K562 (cell line): Measurements from ENCODE around the gene SLC37A2. TPM values are rescaled to one million over a fixed set of nuclear protein-coding genes. Genes with fewer than 3 reads are reported as not detected.

ENCODE experiments used
- ATAC-seq: fragments of 200-7000 bp; cut with Tn5 transposase; 3 replicates; pipeline ENCODE4 v1.9.1; 2020; ENCODE audit warnings: moderate library complexity
- Bru-seq: library from RNA; stranded (reverse); fragments of 400-500 nt; gene quantifications from one replicate; lab custom pipeline; 2021; lab: Mats Ljungman, UMichigan
- BruChase-seq, 2 experiments: library from RNA; stranded (reverse); fragments of 400-500 nt; gene quantifications; one replicate each; lab custom pipeline; 2021; lab: Mats Ljungman, UMichigan
- BruUV-seq: library from RNA; stranded (reverse); fragments of 400-500 nt; replicated peaks from 2 replicates; lab custom pipeline; 2021; lab: Mats Ljungman, UMichigan
- CTCF ChIA-PET: fragments of 300-600 bp; formaldehyde crosslinking; extraction: SDS; loops from one replicate; lab custom pipeline; 2021; ENCODE audit warnings: low intra/inter-chr PET ratio; lab: Yijun Ruan, JAX
- POLR2A ChIA-PET: fragments of 300-600, 350-650 bp; sonication (Branson Sonifier 250); formaldehyde crosslinking; extraction: SDS; loops from one replicate; lab custom pipeline; 2021; ENCODE audit warnings: antibody characterized with exemption, inconsistent platforms; lab: Yijun Ruan, JAX
- DNase-seq, 4 experiments: peaks; one replicate each; pipeline versions ENCODE4 v3.0.0 to v3.0.0-alpha.2; 2011 to 2018; ENCODE audit warnings: low spot score in 3 of 4, mixed read lengths in 3 of 4; ENCODE audit errors: extremely low read depth in 1 of 4
- FAIRE-seq: peaks from 2 replicates; lab custom pipeline; 2011; peaks lifted over from hg19 to GRCh38; lab: Jason Lieb, UNC
- H2AFZ ChIP-seq: 2 replicates; pipeline ENCODE4 v1.6.0; 2011; ENCODE audit warnings: low read depth, low read length, control low read depth, inconsistent platforms
- H3K27ac ChIP-seq: fragments of 200-600 bp; 3 replicates; pipeline ENCODE4 v1.8.0; 2011; ENCODE audit warnings: low read depth, mild to moderate bottlenecking, control low read depth, inconsistent platforms, low read length, moderate library complexity, mixed read lengths; ENCODE audit errors: extremely low read depth
- H3K27me3 ChIP-seq, 2 experiments: fragments of 300-600 bp in 1 of 2; 2 replicates in 1 of 2; 3 replicates in 1 of 2; pipeline versions ENCODE4 v1.6.0 to v1.8.0; 2011; ENCODE audit warnings: inconsistent platforms in 2 of 2, low read length in 2 of 2, mild to moderate bottlenecking in 1 of 2, mixed read lengths in 1 of 2, moderate library complexity in 1 of 2; ENCODE audit not compliant: control insufficient read depth in 2 of 2, insufficient read depth in 2 of 2
- H3K36me3 ChIP-seq: fragments of 300-600 bp; 3 replicates; pipeline ENCODE4 v1.8.0; 2011; ENCODE audit warnings: mild to moderate bottlenecking, low read length, inconsistent platforms; ENCODE audit not compliant: control insufficient read depth, insufficient read depth
- H3K4me1 ChIP-seq, 2 experiments: fragments of 200-600 bp in 1 of 2; replicated peaks in 1 of 2; 2 replicates in 1 of 2; 3 replicates in 1 of 2; pipeline versions ENCODE4 v1.5.1 to v1.8.0; 2011; ENCODE audit warnings: inconsistent platforms in 2 of 2, low read length in 2 of 2, mild to moderate bottlenecking in 1 of 2, mixed read lengths in 1 of 2, moderate library complexity in 1 of 2; ENCODE audit not compliant: control insufficient read depth in 2 of 2, insufficient read depth in 2 of 2
- H3K4me2 ChIP-seq: 2 replicates; pipeline ENCODE4 v1.6.1; 2011; ENCODE audit warnings: low read length, control low read depth, inconsistent platforms, mixed read lengths; ENCODE audit not compliant: insufficient read depth
- H3K4me3 ChIP-seq: fragments of 200-600 bp; sonication (generic), shearing (Covaris generic); 2 replicates; pipeline ENCODE4 v1.5.1; 2016; ENCODE audit warnings: control low read depth, inconsistent platforms
- H3K79me2 ChIP-seq: fragments of 200-600 bp; 3 replicates; pipeline ENCODE4 v1.8.0; 2011; ENCODE audit warnings: low read length, inconsistent platforms; ENCODE audit not compliant: control insufficient read depth, insufficient read depth
- H3K9ac ChIP-seq, 2 experiments: 2 replicates each; pipeline versions ENCODE4 v1.6.0 to v1.6.1; 2011; ENCODE audit warnings: low read depth in 2 of 2, low read length in 2 of 2, control low read depth in 1 of 2, inconsistent platforms in 1 of 2, mild to moderate bottlenecking in 1 of 2, mixed read lengths in 1 of 2; ENCODE audit not compliant: insufficient read depth in 1 of 2
- H3K9me1 ChIP-seq: one replicate; pipeline ENCODE4 v1.6.0; 2011; ENCODE audit warnings: inconsistent platforms, mild to moderate bottlenecking, low read length, moderate library complexity; ENCODE audit not compliant: control insufficient read depth, insufficient read depth
- H3K9me3 ChIP-seq: replicated peaks from 2 replicates; pipeline ENCODE4 v1.5.1; 2011; ENCODE audit warnings: low read depth, low read length, inconsistent platforms; ENCODE audit not compliant: control insufficient read depth, insufficient read depth
- H4K20me1 ChIP-seq: replicated peaks from 2 replicates; pipeline ENCODE4 v1.6.1; 2011; ENCODE audit warnings: low read length, inconsistent platforms, mixed read lengths; ENCODE audit not compliant: control insufficient read depth, insufficient read depth
- DDX20 ChIP-seq: fragments of 450-650 bp; IDR thresholded peaks from 2 replicates; pipeline ENCODE4 v1.6.1; 2016; ENCODE audit warnings: missing genetic modification characterization, low read depth, mild to moderate bottlenecking, missing compliant biosample characterization, moderate library complexity
- HMGXB4 ChIP-seq: sonication (generic); formaldehyde crosslinking; IDR thresholded peaks from 2 replicates; pipeline ENCODE4 v1.8.1; 2023; ENCODE audit warnings: mild to moderate bottlenecking, missing genetic modification reagents
- NELFE ChIP-seq: IDR thresholded peaks from 2 replicates; pipeline ENCODE4 v1.6.1; 2011; ENCODE audit warnings: mild to moderate bottlenecking; ENCODE audit not compliant: insufficient read depth, insufficient read length
- POLR2G ChIP-seq: fragments of 200-400 bp; formaldehyde crosslinking; IDR thresholded peaks from 2 replicates; pipeline ENCODE4 v1.6.1; 2017; ENCODE audit warnings: low read depth, mild to moderate bottlenecking, antibody characterized with exemption, low read length, moderate library complexity
- ZMIZ1 ChIP-seq, 2 experiments: fragments of 150-350 bp in 1 of 2; IDR thresholded peaks; 2 replicates each; pipeline ENCODE4 v1.6.1; 2012 to 2016; ENCODE audit warnings: low read depth in 2 of 2, low read length in 2 of 2, mild to moderate bottlenecking in 1 of 2, moderate library complexity in 1 of 2
- ZNF695 ChIP-seq: fragments of 450-650 bp; formaldehyde crosslinking; IDR thresholded peaks from 2 replicates; pipeline ENCODE4 v1.4.0; 2020; ENCODE audit warnings: mild to moderate bottlenecking, moderate library complexity
- WGBS: fragments of 100-300 bp; shearing (Covaris generic); methylation state at CpG from one replicate; pipeline ENCODE4 v1.1.6; 2016; ENCODE audit warnings: low coverage, mixed read lengths; ENCODE audit not compliant: insufficient coverage; ENCODE audit errors: missing lambda C conversion rate; 5-methylcytosine and 5-hydroxymethylcytosine counted together
- in situ Hi-C: fragments of 300-500 bp; cut with MboI; formaldehyde crosslinking; loops from 4 replicates; pipeline ENCODE4 v1.15.0; 2018; ENCODE audit warnings: inconsistent platforms, mixed read lengths
- intact Hi-C: fragments of 100-400 bp; cut with micrococcal nuclease; formaldehyde crosslinking; loops from 2 replicates; pipeline ENCODE4 v1.14.2; 2022
- long read RNA-seq, 3 experiments: library from polyadenylated mRNA in 2 of 3; library from RNA in 1 of 3; unstranded in 2 of 3; stranded (forward) in 1 of 3; transcript quantifications; one replicate each; pipeline ENCODE4 v2.0.0, GENCODE V29; 2019 to 2022
- polyA minus RNA-seq, 3 experiments: library from RNA; depleted of rRNA, polyadenylated mRNA; stranded (reverse); fragments of >200 nt; gene quantifications; 2 replicates each; pipeline ENCODE4 v1.2.3, GENCODE V29; 2011
- polyA plus RNA-seq, 8 experiments: library from polyadenylated mRNA; depleted of rRNA in 4 of 8; stranded (reverse) in 5 of 8; unstranded in 3 of 8; fragments of >200 nt; fragmentation: Nextera tagmentation in 2 of 8; fragmentation: Illumina TruSeq in 1 of 8; extraction: Ambion mirVana in 2 of 8; extraction: Trizol in 1 of 8; gene quantifications; 2 replicates each; pipeline versions ENCODE4 v1.2.1 to v1.2.3, GENCODE V29; 2011 to 2014; ENCODE audit warnings: inconsistent platforms in 1 of 8, missing spikeins in 1 of 8
- total RNA-seq, 7 experiments: library from RNA; depleted of rRNA in 6 of 7; stranded (reverse); fragments of >200 nt in 6 of 7; fragmentation: Illumina TruSeq in 2 of 7; extraction: Trizol in 2 of 7; gene quantifications; 2 replicates each; pipeline versions ENCODE4 v1.2.1 to v1.2.3, GENCODE V29; 2011 to 2021; ENCODE audit warnings: low replicate concordance in 1 of 7

SLC37A2 gene
- 2.5 and 4.6 TPM in 2 replicates for total RNA-seq (2011; cell fraction: chromatin; rRNA removed; ENCODE audit: low replicate concordance)
- 2.1 and 2.3 TPM in 2 replicates for total RNA-seq (2011; cell fraction: nucleolus; rRNA removed)
- total RNA-seq (2011; cell fraction: nucleoplasm; rRNA removed), result 2.1 and 2.3 TPM in 2 replicates
- 0.27 and 0.57 TPM in 2 replicates for total RNA-seq (2014; rRNA removed)
- 0.45 and 0.47 TPM in 2 replicates for total RNA-seq (2014; rRNA removed; fragmentation: Illumina TruSeq; extraction: Trizol)
- total RNA-seq (2015; rRNA removed; fragmentation: Illumina TruSeq; extraction: Trizol), result 0.53 and 0.72 TPM in 2 replicates
- total RNA-seq (2021), result 0.58 and 0.71 TPM in 2 replicates
- polyA plus RNA-seq (2011; rRNA removed), result 0.70 and 0.96 TPM in 2 replicates
- polyA plus RNA-seq (2011; cell fraction: cytosol; rRNA removed), result 0.50 and 1.1 TPM in 2 replicates
- polyA plus RNA-seq (2011; cell fraction: nucleus; rRNA removed), result 4.2 and 6.1 TPM in 2 replicates
- polyA plus RNA-seq (2012), result 0.62 and 1.8 TPM in 2 replicates
- polyA plus RNA-seq (2014; fragmentation: Illumina TruSeq; extraction: Trizol), result 0.40 and 0.52 TPM in 2 replicates
- polyA plus RNA-seq (2014; fragmentation: Nextera tagmentation; extraction: Ambion mirVana), result under 1 TPM; 0.01 to 0.11 TPM
- polyA plus RNA-seq (2014; rRNA removed), result 1.0 and 1.2 TPM in 2 replicates
- polyA minus RNA-seq (2011; rRNA and poly(A)+ RNA removed), result 0.42 and 1.4 TPM in 2 replicates
- polyA minus RNA-seq (2011; cell fraction: cytosol; rRNA and poly(A)+ RNA removed), result not detected in 2 replicates
- 1.9 and 2.2 TPM in 2 replicates for polyA minus RNA-seq (2011; cell fraction: nucleus; rRNA and poly(A)+ RNA removed)
- percentile 39 among the genes with signal in this experiment for Bru-seq, nascent RNA
- percentile 40 among the genes with signal in this experiment for BruChase-seq, experiment 1, labeled RNA remaining after a 2-hour chase
- percentile 41 among the genes with signal in this experiment for BruChase-seq, experiment 2, labeled RNA remaining after a 6-hour chase
- long read RNA-seq, experiment 1, result 0 reads
- long read RNA-seq, experiment 2, result 0 reads
- long read RNA-seq, experiment 3, result 0 reads

GRCh38 chr11:125062931-125063428, at the start of gene SLC37A2:
SLC37A2 (plus strand) TSS chr11:125063305; CDS start chr11:125063368, 63 bp downstream.
- Histone ChIP-seq H3K9me1 (no peaks in the 10 kb centered on the region), H3K4me2 (no peak within 1 kb of the TSS), H3K27me3 (no peaks in the 10 kb centered on the region), H3K9ac (no peak within 1 kb of the TSS), H3K79me2 (no peaks in the 10 kb centered on the region), H4K20me1 (no peaks in the 10 kb centered on the region), H3K4me1 (peaks cover 5 to 8% of the 10 kb centered on the region in 2 experiments; a peak in 4 of 5 replicates), H3K9me3 (no peaks in the 10 kb centered on the region), H3K27ac (no peak within 1 kb of the TSS), H3K36me3 (no peaks in the 10 kb centered on the region), H3K4me3 (no peak within 1 kb of the TSS), H2AFZ (no peak within 1 kb of the TSS)
- TF ChIP-seq HMGXB4, result no peak
- TF ChIP-seq DDX20, result no peak
- TF ChIP-seq POLR2G, result 0 out of 2 replicates have a peak, but pooled peaks have one; percentile 29
- TF ChIP-seq ZMIZ1 (IDR thresholded peaks at IDR 0.05; ENCODE audit: low read depth in 2 of 2, low read length in 2 of 2), result no peak
- no peak for TF ChIP-seq ZNF695 (CRISPR knock-in tag)
- TF ChIP-seq NELFE, result no peak
- no TSS peak for BruUV-seq
- ChIA-PET POLR2A (interaction anchor here (0.6 kb wide), 1 partner anchor 246 kb away, joined by 6 read pairs; no protein-coding TSS in a partner anchor), CTCF (no interaction called here)
- no peak for FAIRE-seq
- WGBS, result 93% methylated on average over 16 of the region's 46 CpGs
- no peak for ATAC-seq
- intact Hi-C loops (no loop called here), in situ Hi-C loops (no loop called here)
- no peak for DNase-seq
